GM21528 (cell line): Measurements from ENCODE around the gene GALT.

Experiments used
- ATAC-seq: cut with Tn5 transposase; IDR thresholded peaks from one replicate; pipeline ENCODE4 v1.9.1; 2021; ENCODE audit warnings: mild to moderate bottlenecking, moderate library complexity; ENCODE audit not compliant: unreplicated experiment, low FRiP score

The GALT gene

DNA sequence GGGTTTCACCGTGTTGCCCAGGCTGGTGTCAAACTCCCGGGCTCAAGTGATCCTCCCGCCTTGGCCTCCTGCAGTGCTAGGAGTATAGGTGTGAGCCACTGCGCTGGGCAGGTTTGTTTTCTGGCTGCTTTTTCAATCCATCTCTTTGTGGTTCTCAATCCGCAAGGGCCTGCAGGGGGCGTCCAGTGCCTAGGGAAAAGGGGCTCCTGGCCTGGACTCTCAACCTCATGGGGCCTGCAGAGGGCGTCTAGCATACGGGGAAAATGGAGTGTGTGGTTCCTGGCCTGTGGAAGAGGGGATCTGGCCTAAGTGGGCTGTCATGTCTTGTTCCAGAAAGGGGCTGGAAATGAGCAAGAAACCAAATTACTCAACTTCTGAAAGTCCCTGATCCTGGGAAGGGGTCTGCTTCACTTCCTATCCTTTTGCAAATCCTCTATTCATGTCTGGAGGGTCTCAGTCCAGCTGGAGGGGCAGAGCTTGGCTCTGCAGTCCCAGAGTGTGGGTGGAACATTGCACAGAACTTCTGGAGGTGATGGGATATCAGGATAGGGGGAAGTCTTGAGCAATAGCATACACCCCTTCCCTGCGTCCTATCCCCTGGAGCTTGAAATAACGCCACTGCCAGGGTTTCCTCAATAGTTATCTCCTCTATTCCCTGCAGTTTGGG, 28.7 kb downstream of the GALT start:
- ATAC-seq: no peak

DNA sequence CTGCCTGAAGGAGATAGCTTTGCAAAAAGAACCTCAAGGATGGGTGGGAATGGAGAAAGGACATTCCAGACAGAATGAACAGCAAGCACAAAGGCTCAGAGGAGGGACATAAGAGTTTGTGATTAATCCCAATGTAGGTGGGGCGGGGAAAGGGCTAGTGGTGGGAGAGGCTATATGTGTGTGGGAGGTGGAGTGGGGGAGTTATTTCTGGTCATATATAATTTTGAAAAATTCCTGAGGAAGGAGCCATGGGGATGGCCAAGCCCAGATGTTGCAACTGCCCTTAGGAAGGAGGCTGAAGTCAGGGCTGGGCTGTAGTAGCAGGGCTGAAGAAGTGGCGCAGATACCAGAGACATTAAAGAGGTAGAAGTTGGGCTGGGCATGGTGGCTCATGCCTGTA, 29.4 kb downstream of the GALT start:
- no peak for ATAC-seq

DNA sequence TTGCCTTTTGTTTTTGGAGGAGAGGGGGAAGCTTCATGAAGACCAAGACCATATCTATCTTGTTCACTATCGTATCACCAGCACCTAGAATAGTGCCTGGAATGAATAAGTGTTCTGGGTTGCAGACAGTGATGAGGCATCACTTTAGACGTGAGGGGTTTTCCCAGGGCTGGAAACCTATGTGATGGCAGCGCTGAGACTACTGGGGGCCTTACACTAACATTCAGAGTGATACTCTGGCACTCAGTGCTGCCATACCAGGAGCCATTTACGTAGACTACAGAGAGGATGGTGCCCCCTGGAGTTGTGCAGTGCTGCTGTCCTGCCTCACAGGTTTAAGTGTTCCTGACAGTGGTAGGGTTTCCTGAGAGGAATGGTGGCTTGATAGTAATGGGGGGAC, 37.7 kb downstream of the GALT start:
- ATAC-seq: no peak

DNA sequence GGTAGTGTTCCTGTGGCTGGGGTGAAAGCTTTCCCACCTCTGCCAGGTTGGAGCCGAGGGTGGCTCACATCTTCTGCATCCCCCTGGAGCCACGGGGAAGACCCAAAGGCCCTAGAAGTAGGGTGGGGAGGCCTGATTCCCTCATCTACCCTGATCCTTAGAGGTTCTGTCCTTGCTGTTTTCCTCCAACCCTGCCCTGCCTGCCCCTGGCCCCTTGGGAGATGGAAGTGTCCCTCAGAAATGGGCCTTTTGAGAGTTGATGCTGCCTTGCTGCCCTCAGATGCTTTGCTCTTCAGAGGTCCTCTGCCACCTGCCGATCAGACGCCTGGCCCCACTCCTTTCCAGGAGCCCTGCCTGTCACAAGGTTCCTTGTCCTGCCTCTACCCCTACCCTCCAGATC, 38.3 kb downstream of the GALT start:
- no peak for ATAC-seq

DNA sequence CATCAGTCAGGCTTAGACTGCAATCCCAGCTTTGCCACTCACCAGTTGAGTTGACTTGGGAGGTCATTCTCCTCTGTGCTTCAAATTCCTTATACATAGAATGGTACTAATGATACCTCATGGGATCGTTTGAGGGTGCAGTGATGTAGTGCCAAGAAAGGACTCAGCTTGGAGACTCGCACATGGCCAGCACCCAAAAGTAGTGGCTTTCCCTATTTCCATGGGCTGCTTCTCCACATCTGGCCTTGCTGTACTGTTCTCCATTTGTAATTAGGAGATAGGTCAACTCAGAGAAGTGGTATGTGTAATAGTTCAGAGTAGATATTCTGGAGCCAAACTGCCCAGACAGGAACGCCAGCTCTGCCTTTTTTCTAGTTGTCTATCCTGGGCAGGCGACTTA, 39.1 kb downstream of the GALT start:
- no peak for ATAC-seq

DNA sequence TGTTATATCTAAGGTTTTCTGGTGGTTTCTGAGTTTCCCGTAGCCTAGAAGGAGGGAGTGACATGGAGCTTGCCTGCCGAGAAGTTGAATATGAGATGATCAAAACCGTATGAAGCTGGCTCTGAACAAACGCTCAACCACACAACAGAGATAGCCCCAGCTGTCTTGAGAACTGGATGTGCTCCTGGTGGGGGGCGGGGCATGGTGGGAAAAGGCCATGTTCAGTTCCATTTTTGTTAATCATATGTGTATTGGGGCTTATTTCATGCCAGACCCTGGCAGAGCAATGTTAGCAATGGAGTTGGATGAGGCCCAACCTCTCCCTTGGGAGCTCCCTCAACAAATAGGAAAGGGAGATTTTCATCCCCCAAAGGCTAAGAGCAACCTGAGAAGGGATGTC, 39.8 kb downstream of the GALT start:
- ATAC-seq: no peak

DNA sequence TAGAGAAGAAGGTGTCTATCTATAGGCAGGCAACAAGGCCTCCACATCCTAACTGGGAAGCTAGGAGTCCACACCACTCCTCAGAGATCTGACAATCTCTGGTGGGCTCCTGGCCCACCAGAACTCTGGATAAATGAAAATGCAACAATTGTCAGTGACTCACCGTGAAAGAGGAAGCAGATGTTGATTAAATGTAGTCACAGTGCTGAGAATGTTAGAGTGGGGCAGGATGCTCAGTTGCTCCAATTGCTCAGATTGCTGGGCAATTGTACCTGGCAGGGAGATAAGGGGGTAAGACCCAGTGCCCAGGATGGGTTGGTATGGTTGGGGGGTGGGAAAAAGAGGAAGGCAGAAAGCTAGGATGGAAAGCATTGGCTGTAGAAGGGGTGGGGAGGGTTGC, 40.3 kb downstream of the GALT start:
- no peak for ATAC-seq

DNA sequence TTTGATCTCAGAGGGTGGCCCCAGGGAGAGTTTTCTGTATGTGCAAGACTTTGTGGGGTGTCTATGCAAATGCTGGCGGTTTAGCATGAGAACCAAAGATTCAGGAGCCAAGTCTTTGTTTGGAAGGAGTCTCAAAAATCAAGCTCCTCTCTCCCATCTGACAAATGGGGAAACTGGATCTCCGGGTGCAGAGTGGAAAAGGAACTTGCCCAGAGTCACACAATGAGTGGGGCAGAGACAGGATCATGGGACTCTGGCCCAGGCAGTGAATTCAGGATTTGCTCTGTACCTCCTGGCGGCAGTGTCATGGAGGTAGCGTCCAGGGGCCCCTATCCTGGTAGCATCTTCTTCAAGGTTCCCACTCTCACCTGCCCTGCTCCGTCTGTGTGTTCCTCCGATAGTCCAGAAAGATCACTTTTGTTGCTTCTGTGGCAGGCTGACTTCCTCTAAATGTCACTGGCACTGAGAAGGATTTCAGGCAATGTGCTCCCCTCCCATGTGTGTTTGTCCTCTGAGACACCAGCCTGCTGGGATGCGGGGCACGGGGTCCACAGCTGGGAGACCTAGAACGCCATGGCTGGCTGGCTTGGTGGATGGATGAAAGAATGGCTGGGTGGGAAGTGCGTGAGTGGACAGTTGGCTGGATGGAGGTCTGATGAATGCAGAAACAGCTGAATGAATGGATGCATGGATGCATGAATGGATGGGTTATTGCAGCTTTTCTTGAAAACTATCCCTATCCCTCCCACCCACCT, 41.0 kb downstream of the GALT start:
- ATAC-seq: no peak

DNA sequence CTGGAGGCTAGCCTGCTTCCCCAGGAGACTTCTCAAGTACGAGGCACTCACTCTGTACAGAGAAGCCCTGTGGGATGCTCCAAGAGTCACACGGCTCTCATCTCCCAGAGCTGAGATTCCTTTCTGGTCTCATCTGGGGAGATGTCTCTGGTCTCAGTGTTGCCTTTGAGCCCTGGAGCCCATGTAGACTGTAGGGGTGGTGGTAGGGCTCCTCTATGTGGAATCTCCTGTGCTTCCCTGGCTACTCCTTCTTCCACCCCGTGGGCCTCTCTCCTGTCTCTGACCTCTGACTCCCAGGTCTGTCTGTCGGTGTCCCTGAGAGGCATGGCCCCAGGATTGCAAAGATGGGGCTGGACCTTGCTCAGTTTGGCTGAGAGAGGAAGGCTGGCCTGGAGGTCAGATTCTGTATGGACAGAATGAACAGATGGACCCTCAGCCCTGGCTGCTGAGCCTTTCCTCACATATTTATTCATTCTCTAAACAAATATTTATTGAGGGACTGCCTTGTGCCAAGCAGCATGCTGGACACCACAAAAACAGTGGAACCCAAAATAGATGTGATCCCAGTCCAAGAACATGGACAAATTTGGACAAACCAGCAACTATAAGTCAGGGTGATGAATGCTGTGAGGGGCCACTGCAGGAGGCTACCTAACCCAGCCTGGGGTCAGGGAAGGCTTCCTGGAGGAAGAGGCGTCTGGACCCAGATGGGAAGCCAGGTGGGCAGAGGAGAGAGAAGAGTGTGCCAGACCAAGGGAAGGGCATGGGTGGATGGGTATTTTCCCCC, 42.0 kb downstream of the GALT start:
- ATAC-seq: no peak

DNA sequence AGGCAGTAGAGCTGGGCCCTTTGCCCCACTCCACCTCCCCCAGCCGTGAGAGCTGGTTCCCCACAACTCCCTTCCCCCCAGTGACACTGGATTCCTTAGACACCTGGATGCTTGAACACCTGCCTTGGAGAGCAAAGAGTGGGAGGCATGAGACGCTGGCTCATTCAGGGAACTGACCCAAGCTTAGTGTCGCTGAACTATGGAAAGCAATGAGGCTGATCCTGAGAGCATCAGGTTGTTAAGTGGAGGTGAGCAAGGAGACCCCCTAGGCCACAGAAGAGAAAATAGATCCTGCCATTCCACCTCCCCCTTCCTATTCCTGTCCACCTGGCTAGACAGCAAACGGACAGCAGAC, 42.6 kb downstream of the GALT start:
- ATAC-seq: no peak

DNA sequence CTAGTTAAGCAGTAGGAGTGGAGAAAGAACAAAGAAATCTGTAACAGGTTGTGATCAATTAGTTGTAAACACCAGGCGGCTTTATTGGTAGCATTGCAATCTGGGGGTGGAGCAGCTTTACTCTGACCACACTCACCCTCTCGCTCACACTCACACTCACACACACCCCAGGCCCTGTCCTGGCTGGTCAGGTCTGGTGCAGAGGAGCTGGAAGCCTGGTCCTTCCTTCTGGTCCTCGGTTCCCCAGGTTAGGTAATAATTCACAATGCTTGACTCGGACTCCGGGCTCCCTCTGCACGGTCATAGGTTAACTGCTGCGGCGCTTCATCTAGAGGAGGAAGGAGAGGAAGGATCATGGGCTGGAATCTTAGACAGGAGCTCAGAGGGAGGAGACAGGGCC, 43.0 kb downstream of the GALT start:
- ATAC-seq: no peak

DNA sequence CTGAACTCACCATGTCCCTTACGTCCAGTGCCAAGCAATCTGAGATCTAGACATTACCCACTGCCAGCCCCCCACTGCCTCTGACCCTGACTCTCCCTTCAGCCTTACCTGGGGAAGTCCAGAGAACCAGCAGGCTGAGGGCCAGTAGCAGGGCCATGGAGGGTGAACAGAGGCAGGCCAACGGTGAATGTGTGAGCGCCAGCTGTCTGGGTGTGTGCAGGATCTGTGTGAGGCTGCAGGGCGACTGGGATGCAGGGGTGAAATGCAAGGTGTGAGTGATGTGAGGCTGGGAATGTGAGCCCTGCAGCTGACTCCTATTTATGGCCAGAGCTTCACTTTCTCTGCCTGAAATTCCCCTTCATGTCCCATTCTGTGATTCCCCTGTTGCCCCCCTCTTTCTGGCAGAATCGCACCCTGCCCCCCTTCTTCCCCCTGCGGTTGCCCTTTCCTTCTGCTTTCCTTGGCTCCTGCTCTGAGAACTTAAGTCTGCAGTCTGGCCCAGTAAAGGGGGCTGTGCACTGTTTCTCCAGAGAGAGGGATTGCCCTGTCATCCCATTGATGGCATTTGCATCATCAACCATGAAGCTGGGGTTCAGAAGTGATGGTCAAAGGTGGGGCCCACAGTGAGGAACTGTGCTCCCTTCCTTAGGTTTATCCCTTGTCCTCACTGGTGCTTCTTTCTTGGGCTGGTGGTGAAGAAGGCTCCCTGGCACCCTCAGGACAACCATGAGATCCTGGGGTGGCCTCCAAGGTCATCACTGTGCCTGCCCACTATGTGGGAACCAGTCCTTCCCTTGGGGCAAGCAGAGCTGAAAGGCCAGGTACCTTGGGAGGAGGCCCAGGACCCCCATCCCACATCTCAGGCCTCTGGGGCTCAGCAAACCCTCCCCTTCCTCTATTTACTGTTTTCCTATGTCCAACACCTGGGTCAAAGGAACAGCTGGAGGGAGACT, 44.8 kb downstream of the GALT start, which contains the start of gene CCL19:
Gene CCL19 (minus strand): TSS at position 294 of the 953 bp plus-strand sequence. CDS start 137 bp downstream, at position 157.
- ATAC-seq: no peak

DNA sequence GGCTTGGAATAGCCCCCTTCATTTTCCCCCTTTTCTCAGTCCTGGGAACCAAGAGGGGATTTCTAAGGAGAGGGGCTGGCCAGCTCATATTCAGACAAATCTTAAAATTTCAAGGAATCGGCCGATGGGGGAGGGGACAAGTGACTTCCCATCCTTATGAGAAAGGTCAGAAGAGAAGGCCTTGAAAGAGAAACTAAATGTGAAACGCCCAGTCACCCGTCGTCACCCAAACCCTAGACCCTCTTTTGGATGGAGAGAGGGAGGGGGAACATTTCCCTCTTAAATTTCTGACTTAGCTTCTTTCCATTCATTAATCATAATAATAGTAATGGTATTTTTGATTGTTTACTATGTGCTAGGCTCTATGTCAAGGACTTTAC, 45.5 kb downstream of the GALT start:
- no peak for ATAC-seq

DNA sequence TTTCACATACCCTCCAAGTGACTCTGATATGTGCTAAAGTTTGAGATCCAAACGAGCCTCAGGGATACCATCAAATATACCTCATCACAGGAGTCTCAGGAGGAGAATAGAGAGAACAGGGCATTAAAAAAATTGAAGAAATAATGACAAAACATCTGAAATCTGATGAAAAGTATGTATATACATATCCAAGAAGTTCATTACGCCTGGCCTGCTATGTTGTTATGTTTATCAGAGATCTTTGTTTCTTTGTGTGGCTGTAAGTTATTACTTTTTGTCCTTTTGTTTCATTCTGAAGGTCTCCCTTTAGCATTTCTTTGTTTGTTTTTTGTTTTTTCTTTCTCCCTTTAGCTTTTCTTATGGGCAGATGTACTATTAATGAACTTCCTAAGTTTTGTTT, 47.1 kb downstream of the GALT start:
- ATAC-seq: no peak

DNA sequence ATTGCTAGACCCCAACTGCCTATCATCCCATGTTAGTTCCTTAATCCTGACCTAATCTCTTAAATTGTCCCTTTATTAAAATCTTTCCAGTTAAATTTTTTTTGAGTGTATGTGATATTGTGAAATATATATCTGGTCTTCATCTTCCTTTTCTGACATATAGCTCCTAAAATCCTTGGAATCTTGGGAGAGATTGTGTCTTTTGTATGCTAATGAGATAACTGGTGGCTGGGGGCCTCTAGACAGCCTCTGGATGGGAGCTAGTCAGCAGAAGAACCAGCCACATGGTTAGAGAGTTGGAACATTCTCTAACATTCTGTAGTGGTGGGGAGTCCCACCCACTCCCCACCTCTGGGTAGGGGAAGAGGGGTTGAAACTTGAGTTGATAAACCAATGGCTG, 48.3 kb downstream of the GALT start:
- no peak for ATAC-seq
